Hepatocyte (in vitro differentiated cells): Measurements from ENCODE around the gene OGFOD2. TPM values are rescaled to one million over a fixed set of nuclear protein-coding genes. Genes with fewer than 3 reads are reported as not detected.
A peak's percentile ranks its signal among the peaks of the same experiment; 100 is the strongest.

Experiments used
- DNase-seq: peaks from one replicate; pipeline ENCODE4 v3.0.0-alpha.2; 2016; ENCODE audit warnings: low spot score
- H2AFZ ChIP-seq: fragments of 200-600 bp; sonication (generic); 2 replicates; pipeline ENCODE4 v1.6.0; 2016; ENCODE audit warnings: antibody characterized with exemption, mild to moderate bottlenecking
- H3K27ac ChIP-seq: fragments of 200-600 bp; sonication (generic); 2 replicates; pipeline ENCODE4 v1.5.1; 2016; ENCODE audit warnings: mild to moderate bottlenecking
- H3K27me3 ChIP-seq: fragments of 200-600 bp; sonication (generic); 2 replicates; pipeline ENCODE4 v1.6.1; 2016
- H3K36me3 ChIP-seq: fragments of 200-600 bp; sonication (generic); replicated peaks from 2 replicates; pipeline ENCODE4 v1.5.1; 2016; ENCODE audit warnings: low read depth; ENCODE audit not compliant: insufficient read depth
- H3K4me1 ChIP-seq: fragments of 200-600 bp; sonication (generic); 2 replicates; pipeline ENCODE4 v1.5.1; 2016; ENCODE audit warnings: mild to moderate bottlenecking, moderate library complexity; ENCODE audit not compliant: insufficient read depth
- H3K4me2 ChIP-seq: fragments of 200-600 bp; sonication (generic); 2 replicates; pipeline ENCODE4 v1.6.0; 2016
- H3K4me3 ChIP-seq: fragments of 200-600 bp; sonication (generic); 2 replicates; pipeline ENCODE4 v1.5.1; 2016; ENCODE audit warnings: mild to moderate bottlenecking
- H3K79me2 ChIP-seq: fragments of 200-600 bp; sonication (generic); 2 replicates; pipeline ENCODE4 v1.6.0; 2017; ENCODE audit warnings: mild to moderate bottlenecking
- H3K9me2 ChIP-seq: fragments of 200-600 bp; sonication (generic); replicated peaks from 2 replicates; pipeline ENCODE4 v1.6.0; 2017; ENCODE audit warnings: mild to moderate bottlenecking; ENCODE audit not compliant: insufficient read depth
- H3K9me3 ChIP-seq: fragments of 200-600 bp; sonication (generic); 2 replicates; pipeline ENCODE4 v1.5.1; 2016; ENCODE audit warnings: low read depth, mild to moderate bottlenecking
- H4K20me1 ChIP-seq: fragments of 200-600 bp; sonication (generic); 2 replicates; pipeline ENCODE4 v1.6.0; 2016; ENCODE audit warnings: mild to moderate bottlenecking; ENCODE audit not compliant: insufficient read depth, poor library complexity, severe bottlenecking
- CTCF ChIP-seq: fragments of 200-600 bp; sonication (generic); IDR thresholded peaks from 2 replicates; pipeline ENCODE4 v1.5.1; 2016; ENCODE audit warnings: antibody characterized with exemption, mild to moderate bottlenecking; ENCODE audit not compliant: poor library complexity
- EZH2 ChIP-seq: fragments of 200-600 bp; sonication (generic); IDR thresholded peaks from 2 replicates; pipeline ENCODE4 v1.6.1; 2016; ENCODE audit warnings: antibody characterized with exemption, mild to moderate bottlenecking, borderline replicate concordance
- EZH2phosphoT487 ChIP-seq: fragments of 200-600 bp; sonication (generic); IDR thresholded peaks from one replicate; pipeline ENCODE4 v1.6.1; 2018; ENCODE audit warnings: antibody characterized with exemption, mild to moderate bottlenecking, low read depth, moderate library complexity; ENCODE audit not compliant: unreplicated experiment, severe bottlenecking
- WGBS: methylation state at CpG from one replicate; pipeline ENCODE4 v1.1.6; 2016; ENCODE audit warnings: low lambda C conversion rate; ENCODE audit errors: missing lambda C conversion rate; 5-methylcytosine and 5-hydroxymethylcytosine counted together
- polyA plus RNA-seq: library from polyadenylated mRNA; unstranded; fragments of >200 nt; fragmentation: Nextera tagmentation; extraction: Ambion mirVana; gene quantifications from 2 replicates; pipeline ENCODE4 v1.2.1, GENCODE V29; 2016
- total RNA-seq: library from RNA; depleted of rRNA; stranded (reverse); fragments of >200 nt; gene quantifications from 2 replicates; pipeline ENCODE4 v1.2.3, GENCODE V29; 2014

OGFOD2 gene
- total and polyA plus RNA-seq, 2 experiments from 2014 or later: 11.4 to 26.5 TPM

- Histone ChIP-seq H3K4me2 (peak overlapping the region; percentile 25), H3K27ac (peak overlapping the region; percentile 43), H3K27me3 (no peaks in the 10 kb centered on the region), H2AFZ (no peak overlapping the region), H3K4me1 (peaks cover 29% of the 10 kb centered on the region), H4K20me1 (no peaks in the 10 kb centered on the region), H3K79me2 (peaks cover 27% of the 10 kb centered on the region), H3K4me3 (no peak overlapping the region), H3K9me3 (no peaks in the 10 kb centered on the region), H3K9me2 (no peaks in the 10 kb centered on the region), H3K36me3 (no peaks in the 10 kb centered on the region)
- no peak for DNase-seq
- no peak for TF ChIP-seq CTCF
- TF ChIP-seq EZH2: no peak
- no peak for TF ChIP-seq EZH2phosphoT487
- WGBS: 74% methylated on average over 34 of the region's 34 CpGs
Measured at GRCh38 chr12:122984612-122985337, 9.7 kb downstream of the OGFOD2 start.

GRCh38 chr12:122985338-122986257 lies 10.6 kb downstream of the OGFOD2 start:
- 93% methylated on average over 45 of the region's 45 CpGs for whole genome bisulfite sequencing
- Histone ChIP-seq H3K36me3 (no peaks in the 10 kb centered on the region), H3K27ac (peak overlapping the region; percentile 43), H3K4me3 (no peak overlapping the region), H3K79me2 (peaks cover 20% of the 10 kb centered on the region), H3K4me2 (no peak overlapping the region), H3K4me1 (peaks cover 26% of the 10 kb centered on the region), H3K9me2 (no peaks in the 10 kb centered on the region), H3K27me3 (no peaks in the 10 kb centered on the region), H4K20me1 (no peaks in the 10 kb centered on the region), H3K9me3 (no peaks in the 10 kb centered on the region), H2AFZ (no peak overlapping the region)
- TF ChIP-seq EZH2 (no peak), EZH2phosphoT487 (no peak), CTCF (no peak)
- no peak for DNase-seq

GRCh38 chr12:122986258-122986871 lies 11.3 kb downstream of the OGFOD2 start:
- no peak overlapping the region for H2AFZ ChIP-seq
- no peak for DNase-seq
- H3K9me2 ChIP-seq: no peaks in the 10 kb centered on the region
- no peak overlapping the region for H3K4me3 ChIP-seq
- peaks cover 13% of the 10 kb centered on the region for H3K79me2 ChIP-seq
- H3K4me2 ChIP-seq: no peak overlapping the region
- no peaks in the 10 kb centered on the region for H3K9me3 ChIP-seq
- H3K4me1 ChIP-seq: peaks cover 26% of the 10 kb centered on the region
- TF ChIP-seq EZH2: no peak
- TF ChIP-seq CTCF: no peak
- no peak for TF ChIP-seq EZH2phosphoT487
- no peaks in the 10 kb centered on the region for H3K27me3 ChIP-seq
- 96% methylated on average over 40 of the region's 40 CpGs for WGBS
- H3K27ac ChIP-seq: no peak overlapping the region
- H3K36me3 ChIP-seq: no peaks in the 10 kb centered on the region
- no peaks in the 10 kb centered on the region for H4K20me1 ChIP-seq
